ACC112 (cell line): ENCODE data around the gene CPN2.

Source experiments
- H2AFZ ChIP-seq: fragments of 200-600 bp; sonication (generic); one replicate; pipeline ENCODE4 v1.6.0; 2017; ENCODE audit warnings: antibody characterized with exemption, low read length; ENCODE audit not compliant: unreplicated experiment
- H3K27ac ChIP-seq: fragments of 200-600 bp; sonication (generic); 2 replicates; pipeline ENCODE4 v1.5.1; 2014; ENCODE audit warnings: low read depth, mild to moderate bottlenecking, antibody characterized with exemption, low read length, moderate library complexity
- H3K27me3 ChIP-seq: fragments of 200-600 bp; sonication (generic); 2 replicates; pipeline ENCODE4 v1.6.1; 2014; ENCODE audit warnings: mild to moderate bottlenecking, antibody characterized with exemption, low read length, moderate library complexity, mixed read lengths; ENCODE audit not compliant: insufficient read depth
- H3K36me3 ChIP-seq: fragments of 200-600 bp; sonication (generic); 2 replicates; pipeline ENCODE4 v1.6.1; 2016; ENCODE audit warnings: mild to moderate bottlenecking, antibody characterized with exemption, low read length, moderate library complexity, mixed read lengths; ENCODE audit not compliant: insufficient read depth
- H3K4me1 ChIP-seq: fragments of 200-600 bp; sonication (generic); one replicate; pipeline ENCODE4 v1.6.1; 2016; ENCODE audit warnings: low read length, mixed read lengths; ENCODE audit not compliant: insufficient read depth, unreplicated experiment, control insufficient read depth
- H3K4me3 ChIP-seq: fragments of 200-600 bp; sonication (generic); 2 replicates; pipeline ENCODE4 v1.5.1; 2014; ENCODE audit warnings: mild to moderate bottlenecking, low read depth, low read length
- H3K79me2 ChIP-seq: fragments of 200-600 bp; sonication (generic); one replicate; pipeline ENCODE4 v1.6.0; 2016; ENCODE audit warnings: low read length; ENCODE audit not compliant: control insufficient read depth, unreplicated experiment, insufficient read depth

The CPN2 gene

DNA sequence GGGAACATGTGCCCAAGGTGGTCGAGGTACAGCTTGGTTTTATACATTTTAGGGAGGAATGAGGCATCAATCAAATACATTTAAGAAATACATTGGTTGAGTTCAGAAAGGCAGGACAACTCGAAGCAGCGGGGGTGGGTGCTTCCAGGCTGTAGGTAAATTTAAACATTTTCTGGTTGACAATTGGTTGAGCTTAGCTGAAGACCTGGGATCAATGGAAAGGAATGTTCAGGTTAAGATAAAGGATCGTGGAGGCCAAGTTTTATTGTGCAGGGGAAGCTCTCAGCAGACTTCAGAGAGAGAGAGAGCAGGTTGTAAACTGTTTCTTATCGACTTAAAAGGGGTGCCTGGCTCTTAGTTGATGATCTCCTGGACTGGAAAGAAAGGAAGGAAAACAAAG is 11.3 kb downstream of the CPN2 start:
- Histone ChIP-seq H3K4me3 (no peak overlapping the region), H3K4me1 (peaks cover 12% of the 10 kb centered on the region), H2AFZ (no peak overlapping the region), H3K27ac (no peak overlapping the region), H3K27me3 (no peaks in the 10 kb centered on the region), H3K36me3 (no peaks in the 10 kb centered on the region), H3K79me2 (no peaks in the 10 kb centered on the region)

DNA sequence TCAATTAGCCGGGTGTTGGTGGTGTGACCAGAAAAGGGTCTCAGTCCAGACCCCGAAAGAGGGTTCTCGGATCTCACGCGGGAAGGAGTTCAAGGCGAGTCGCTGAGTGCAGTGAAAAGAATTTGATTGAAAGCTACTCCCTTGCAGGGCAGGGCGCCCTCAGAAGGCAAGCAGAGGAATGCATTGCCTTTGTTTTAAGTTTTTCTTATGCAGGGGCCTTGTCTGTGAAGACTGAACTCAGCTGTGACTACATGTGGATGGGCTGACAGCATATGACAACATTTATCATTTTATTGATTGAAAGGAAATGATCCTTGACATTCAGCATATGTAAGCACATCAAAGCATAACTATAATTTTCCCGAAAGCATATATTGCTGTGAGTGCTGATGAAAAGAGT is 11.8 kb downstream of the CPN2 start:
- Histone ChIP-seq H3K36me3 (no peaks in the 10 kb centered on the region), H2AFZ (no peak overlapping the region), H3K27ac (no peak overlapping the region), H3K27me3 (no peaks in the 10 kb centered on the region), H3K79me2 (no peaks in the 10 kb centered on the region), H3K4me1 (peaks cover 12% of the 10 kb centered on the region), H3K4me3 (no peak overlapping the region)

DNA sequence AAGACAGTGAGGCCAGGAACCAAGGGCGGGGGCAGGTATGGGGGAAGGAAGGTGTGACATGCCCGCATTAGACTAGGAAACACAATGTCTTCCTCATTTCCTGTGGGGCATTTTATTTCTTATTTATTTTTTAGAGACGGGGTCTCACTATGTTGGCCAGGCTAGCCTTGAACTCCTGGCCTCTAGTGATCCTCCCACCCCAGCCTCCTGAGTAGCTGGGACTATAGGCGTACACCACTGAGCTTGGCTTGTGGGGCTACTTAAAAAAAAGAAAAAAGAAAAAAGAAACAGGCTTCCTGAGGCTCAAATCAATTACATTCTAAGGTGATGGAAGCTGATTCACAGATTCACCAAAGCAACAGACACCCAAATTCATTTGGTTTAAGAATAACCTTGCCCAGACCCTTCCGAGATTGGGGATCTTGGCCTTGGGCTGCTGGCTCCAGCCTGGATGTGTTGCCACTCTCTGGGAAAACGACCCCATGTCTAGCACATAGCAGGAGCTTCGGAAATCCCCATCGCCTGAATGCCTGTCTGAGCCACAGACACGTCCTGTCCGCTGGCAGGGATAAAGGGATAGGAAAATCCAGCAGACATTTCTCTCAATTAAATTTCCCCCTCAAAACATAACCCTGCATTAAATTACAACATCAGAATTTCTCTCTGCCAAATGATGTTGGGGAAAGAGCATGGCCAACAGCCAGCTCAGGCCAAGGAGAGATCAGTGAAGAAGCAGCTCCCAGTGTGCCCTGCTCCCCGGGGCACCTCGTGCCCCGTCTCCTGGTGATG is 13.0 kb downstream of the CPN2 start:
- H3K27me3 ChIP-seq: no peaks in the 10 kb centered on the region
- no peaks in the 10 kb centered on the region for H3K36me3 ChIP-seq
- H3K27ac ChIP-seq: no peak overlapping the region
- no peaks in the 10 kb centered on the region for H3K79me2 ChIP-seq
- H2AFZ ChIP-seq: peak overlapping the region; percentile 14
- H3K4me3 ChIP-seq: no peak overlapping the region
- H3K4me1 ChIP-seq: peaks cover 8% of the 10 kb centered on the region

DNA sequence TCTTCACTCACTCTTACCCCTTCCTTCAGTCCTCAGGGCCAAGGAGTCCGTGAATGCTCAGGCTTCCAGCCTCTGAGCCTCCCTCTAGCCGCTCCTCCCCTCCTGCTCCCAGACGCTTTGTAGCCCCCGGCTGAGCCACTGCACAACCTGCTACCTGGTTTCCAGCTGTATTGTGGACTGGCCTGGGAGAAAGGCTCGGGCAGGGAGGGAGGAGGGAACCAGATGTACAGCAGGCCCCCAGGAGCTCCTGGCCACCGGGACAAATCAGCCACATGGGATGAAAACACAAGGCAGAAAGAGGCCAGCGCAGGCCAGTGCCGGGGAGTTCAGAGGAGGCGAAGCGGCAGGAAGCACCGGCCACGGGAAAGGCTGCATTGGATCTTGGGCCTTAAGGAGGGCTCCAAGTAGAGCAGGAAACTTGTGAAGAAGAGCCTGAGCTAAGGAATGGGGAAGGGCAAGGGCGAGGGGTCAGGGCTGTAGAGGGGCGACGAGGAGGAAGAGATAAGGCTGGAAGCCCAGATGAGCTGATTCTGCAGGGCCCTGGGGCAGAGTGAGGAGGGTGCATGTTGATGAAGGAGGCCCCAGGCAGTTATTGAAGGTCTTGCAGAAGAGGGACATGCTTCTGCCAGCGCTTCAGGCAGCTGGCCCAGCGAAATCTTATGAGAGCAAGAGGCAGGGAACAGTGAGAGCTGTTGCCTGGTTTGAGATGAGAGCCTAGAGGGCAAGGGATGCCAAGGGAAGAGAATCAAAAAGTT is 14.3 kb downstream of the CPN2 start:
- Histone ChIP-seq H3K27ac (no peak overlapping the region), H3K36me3 (no peaks in the 10 kb centered on the region), H2AFZ (no peak overlapping the region), H3K27me3 (no peaks in the 10 kb centered on the region), H3K4me1 (peaks cover 12% of the 10 kb centered on the region), H3K79me2 (no peaks in the 10 kb centered on the region), H3K4me3 (no peak overlapping the region)

DNA sequence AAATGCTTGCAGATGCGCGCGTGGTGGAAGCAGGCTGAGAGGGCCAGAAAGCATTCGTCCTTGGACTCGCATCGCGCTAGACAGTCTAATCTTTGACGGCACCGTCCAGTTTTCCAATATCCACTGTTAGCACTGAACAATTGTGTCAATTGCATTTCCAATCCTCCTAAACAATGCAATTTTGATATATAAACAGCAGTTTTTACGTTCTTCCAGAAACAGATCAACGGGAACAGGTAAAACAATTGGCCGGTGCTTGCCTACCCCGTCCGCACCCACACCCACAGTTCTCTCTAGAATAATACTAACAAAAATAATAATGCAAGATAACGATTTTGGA is 17.2 kb downstream of the CPN2 start:
- H3K79me2 ChIP-seq: no peaks in the 10 kb centered on the region
- peak overlapping the region; percentile 82; the same call in 1 of the 2 replicates for H3K4me3 ChIP-seq
- H3K27me3 ChIP-seq: no peaks in the 10 kb centered on the region
- H2AFZ ChIP-seq: no peak overlapping the region
- H3K36me3 ChIP-seq: no peaks in the 10 kb centered on the region
- no peak overlapping the region for H3K27ac ChIP-seq
- peaks cover 25% of the 10 kb centered on the region for H3K4me1 ChIP-seq

DNA sequence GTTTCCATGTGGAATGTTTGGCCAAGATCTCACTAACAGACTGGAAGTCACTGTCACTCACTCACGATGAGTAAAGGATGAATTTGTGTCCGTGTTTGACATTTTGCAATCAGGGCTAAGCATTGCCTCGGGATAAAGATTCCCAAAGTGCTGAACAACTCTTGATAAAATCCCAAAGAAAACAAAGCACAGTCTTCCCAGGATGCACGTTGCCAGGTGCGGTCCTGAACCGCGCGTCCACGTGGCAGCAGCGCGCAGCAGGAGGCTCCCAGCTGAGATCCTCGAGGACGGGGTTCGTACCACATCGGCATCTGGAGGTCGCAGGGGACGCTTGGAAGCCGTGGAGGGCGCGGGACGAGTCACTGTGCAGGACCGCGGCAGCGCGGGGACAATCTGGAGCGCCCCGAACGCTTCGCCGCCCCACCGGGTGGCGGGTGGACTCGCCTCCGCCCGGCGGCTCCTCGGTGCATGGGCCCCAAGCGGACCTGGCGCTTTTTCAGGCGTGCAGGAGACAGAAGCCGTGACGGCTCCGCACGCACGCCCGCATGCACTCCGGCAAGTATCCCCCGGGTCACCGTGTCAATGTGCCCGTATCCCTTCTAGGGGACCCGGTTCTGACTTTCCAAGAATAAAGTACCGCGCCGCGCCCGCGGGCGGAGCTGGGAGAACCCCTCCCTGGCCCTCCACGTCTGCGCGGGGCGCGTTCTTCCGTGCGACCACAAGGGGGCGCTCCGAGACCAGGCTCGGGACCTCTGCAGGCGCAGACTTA is 17.7 kb downstream of the CPN2 start:
- peak overlapping the region; percentile 82 for H3K4me3 ChIP-seq
- peaks cover 22% of the 10 kb centered on the region for H3K4me1 ChIP-seq
- H3K36me3 ChIP-seq: no peaks in the 10 kb centered on the region
- H3K27me3 ChIP-seq: no peaks in the 10 kb centered on the region
- peak overlapping the region; percentile 86 for H2AFZ ChIP-seq
- H3K79me2 ChIP-seq: no peaks in the 10 kb centered on the region
- H3K27ac ChIP-seq: peak overlapping the region; percentile 45

DNA sequence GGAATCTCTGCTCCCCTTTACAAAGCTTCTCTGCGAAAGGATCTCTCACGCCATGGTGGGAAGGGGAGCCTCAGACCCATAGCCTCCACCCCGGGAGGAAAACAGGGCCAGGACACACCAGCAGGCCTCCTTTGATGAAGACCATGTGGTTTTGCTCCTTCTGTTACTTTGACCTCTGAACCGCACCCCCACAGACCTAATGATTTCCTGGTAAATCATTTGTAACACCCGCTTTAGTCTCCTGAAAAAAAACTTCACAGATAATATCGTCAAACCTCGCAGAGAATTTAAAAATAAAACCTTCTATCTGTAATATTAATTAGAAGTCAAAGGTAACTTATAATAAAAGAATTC is 18.3 kb downstream of the CPN2 start:
- Histone ChIP-seq H3K79me2 (no peaks in the 10 kb centered on the region), H3K4me3 (peak overlapping the region; percentile 82), H3K27me3 (no peaks in the 10 kb centered on the region), H2AFZ (no peak overlapping the region), H3K4me1 (peaks cover 20% of the 10 kb centered on the region), H3K36me3 (no peaks in the 10 kb centered on the region), H3K27ac (peak overlapping the region; percentile 45)

DNA sequence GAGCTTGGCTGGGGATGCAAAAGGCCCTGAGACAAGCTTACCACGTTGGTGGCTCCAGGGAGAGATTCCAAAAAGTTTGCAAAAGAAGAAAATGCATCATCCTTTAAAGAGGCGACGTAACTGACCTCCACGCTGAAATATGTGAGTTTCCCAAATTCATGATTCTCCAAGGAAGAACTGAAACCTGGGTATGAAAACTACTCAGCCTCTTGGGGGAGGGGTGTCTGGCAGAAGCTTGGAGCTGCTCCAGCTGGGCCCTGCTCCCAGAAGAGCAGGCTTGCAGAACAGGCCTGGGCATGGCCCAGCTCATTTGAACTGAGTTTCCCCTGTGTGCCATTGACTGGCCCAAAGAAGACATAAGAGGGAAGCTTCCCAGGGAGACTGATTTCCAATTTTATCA is 20.5 kb downstream of the CPN2 start:
- H3K27ac ChIP-seq: peak overlapping the region; percentile 33; the same call in 1 of the 2 replicates
- no peak overlapping the region for H2AFZ ChIP-seq
- no peaks in the 10 kb centered on the region for H3K79me2 ChIP-seq
- peaks cover 20% of the 10 kb centered on the region for H3K4me1 ChIP-seq
- no peaks in the 10 kb centered on the region for H3K27me3 ChIP-seq
- H3K4me3 ChIP-seq: no peak overlapping the region
- H3K36me3 ChIP-seq: no peaks in the 10 kb centered on the region

DNA sequence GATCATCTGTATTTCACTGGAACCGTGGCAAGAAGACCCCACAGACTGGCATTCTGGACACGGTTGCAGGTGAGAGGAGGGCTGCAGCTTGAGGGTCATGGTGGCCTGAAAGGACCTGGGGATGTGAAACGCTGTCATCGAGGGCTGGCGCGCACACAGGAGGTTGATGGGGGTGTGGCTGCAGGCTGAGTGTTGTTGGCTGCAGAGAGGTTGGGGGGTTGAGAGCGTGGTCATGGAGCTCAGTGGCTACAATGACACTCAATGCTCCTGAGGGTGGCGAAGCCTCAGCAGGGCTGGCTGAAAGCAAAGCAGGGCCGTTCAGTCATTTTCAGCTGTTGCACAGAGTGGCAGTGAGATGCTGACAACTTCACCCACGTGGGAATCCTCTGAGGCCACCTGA is 21.0 kb downstream of the CPN2 start:
- Histone ChIP-seq H2AFZ (no peak overlapping the region), H3K4me3 (no peak overlapping the region), H3K36me3 (no peaks in the 10 kb centered on the region), H3K4me1 (peaks cover 20% of the 10 kb centered on the region), H3K79me2 (no peaks in the 10 kb centered on the region), H3K27ac (no peak overlapping the region), H3K27me3 (no peaks in the 10 kb centered on the region)

DNA sequence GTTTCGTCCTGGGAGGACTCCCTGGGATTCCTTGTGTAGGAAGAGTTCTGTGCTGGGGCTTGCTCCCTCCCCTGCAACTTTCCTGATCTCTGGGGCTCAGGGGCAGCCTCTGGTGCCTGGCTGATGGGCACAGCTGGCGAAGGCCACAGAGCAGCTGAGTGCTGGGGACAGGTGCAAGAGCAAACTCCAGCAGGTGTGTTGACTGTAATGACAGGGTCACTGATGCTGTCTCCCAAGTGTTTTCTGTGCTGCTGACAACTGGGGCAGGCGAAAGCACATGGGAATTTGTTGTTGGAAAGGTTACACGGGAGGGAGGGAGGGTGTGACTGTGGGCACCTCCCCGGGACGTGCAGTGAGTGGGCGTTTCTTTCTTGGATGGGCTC is 21.6 kb downstream of the CPN2 start:
- no peaks in the 10 kb centered on the region for H3K27me3 ChIP-seq
- H3K79me2 ChIP-seq: no peaks in the 10 kb centered on the region
- H2AFZ ChIP-seq: no peak overlapping the region
- no peak overlapping the region for H3K27ac ChIP-seq
- H3K4me1 ChIP-seq: peaks cover 20% of the 10 kb centered on the region
- H3K4me3 ChIP-seq: no peak overlapping the region
- H3K36me3 ChIP-seq: no peaks in the 10 kb centered on the region
